Left lung (tissue), 10 donors: ENCODE results near the gene FUT2. TPM values are rescaled to one million over a fixed set of nuclear protein-coding genes. Genes with fewer than 3 reads are reported as not detected.

Experiments used
- ATAC-seq: fragments of 200-7000 bp; cut with Tn5 transposase; one replicate; pipeline ENCODE4 v1.9.1; 2020; ENCODE audit warnings: moderate library complexity
- DNase-seq, 4 donors: peaks; one replicate each; pipeline ENCODE4 v3.0.0-alpha.2; 2013 to 2020
- H3K27ac ChIP-seq, 2 donors: fragments of 200-600 bp; sonication (generic) in 1 of 2; one replicate each; pipeline versions ENCODE4 v1.5.0 to v1.8.0; 2020 to 2021
- H3K27me3 ChIP-seq, 2 donors: fragments of 200-600 bp; sonication (generic) in 1 of 2; one replicate each; pipeline versions ENCODE4 v1.5.0 to v1.8.0; 2020 to 2021
- H3K36me3 ChIP-seq, 2 donors: fragments of 200-600 bp; sonication (generic) in 1 of 2; one replicate each; pipeline versions ENCODE4 v1.5.0 to v1.8.0; 2020 to 2021
- H3K4me1 ChIP-seq, 2 donors: fragments of 200-600 bp; one replicate each; pipeline ENCODE4 v1.8.0; 2021
- H3K4me3 ChIP-seq, 2 donors: fragments of 200-600 bp; sonication (generic) in 1 of 2; one replicate each; pipeline versions ENCODE4 v1.5.0 to v1.8.0; 2020 to 2021; ENCODE audit warnings: mild to moderate bottlenecking in 1 of 2
- H3K9me3 ChIP-seq, 2 donors: fragments of 200-600 bp; sonication (generic) in 1 of 2; one replicate each; pipeline versions ENCODE4 v1.5.0 to v1.8.0; 2020 to 2021
- intact Hi-C, 2 donors: fragments of 100-400 bp; cut with DNase I; formaldehyde crosslinking; loops; one replicate each; pipeline versions ENCODE4 v1.11.2 to v1.14.2; 2022
- polyA plus RNA-seq, 6 donors: library from polyadenylated mRNA; unstranded; fragments of 120-200 nt; gene quantifications; one replicate each; pipeline ENCODE4 v1.2.1, GENCODE V29; 2013; ENCODE audit not compliant: insufficient read length in 6 of 6
- total RNA-seq, 2 donors: library from RNA; stranded (reverse); fragmentation: NEBNext Ultra II Directional; extraction: Animal tissue kit (Norgen Biotek cat#: 25700); gene quantifications; one replicate each; pipeline ENCODE4 v1.2.1, GENCODE V29; 2021
- TF ChIP-seq, protein P1 (sequence below), 2 donors: fragments of 200-600 bp; sonication (generic) in 1 of 2; IDR thresholded peaks; one replicate each; pipeline versions ENCODE4 v1.5.0 to v1.8.0; 2021; ENCODE audit warnings: antibody characterized with exemption in 2 of 2
- donor health status: DM: no; HTN: yes; CAD: no.
- donor health status: DM: no; HTN: no; CAD: no.

Gene FUT2
- total and polyA plus RNA-seq, 8 donors = 1.1 to 3.7 (median 2.7) TPM

DNA sequence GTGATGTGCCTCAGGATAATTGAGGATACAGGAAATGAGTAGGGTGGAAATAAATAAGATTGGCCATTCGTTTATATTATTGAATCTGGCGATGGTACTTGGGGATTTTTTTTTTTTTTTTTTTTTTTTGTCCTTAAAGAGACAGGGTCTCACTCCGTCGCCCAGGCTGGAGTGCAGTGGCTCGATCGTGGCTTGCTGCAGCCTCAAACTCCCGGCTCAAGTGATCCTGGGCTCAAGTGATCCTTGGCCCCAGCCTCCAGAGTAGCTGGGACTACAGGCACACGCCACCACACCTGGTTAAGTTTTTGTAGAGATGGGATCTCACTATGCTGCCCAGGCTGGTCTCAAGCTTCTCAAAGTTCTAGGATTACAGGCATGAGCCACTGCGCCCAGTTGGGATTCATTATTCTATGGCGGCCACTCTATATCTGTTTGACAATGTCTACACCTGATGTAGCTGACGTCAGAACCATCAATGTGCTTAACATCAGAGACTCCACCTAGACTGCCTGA, 26.5 kb downstream of the FUT2 start:
- TF ChIP-seq, protein P1, sequence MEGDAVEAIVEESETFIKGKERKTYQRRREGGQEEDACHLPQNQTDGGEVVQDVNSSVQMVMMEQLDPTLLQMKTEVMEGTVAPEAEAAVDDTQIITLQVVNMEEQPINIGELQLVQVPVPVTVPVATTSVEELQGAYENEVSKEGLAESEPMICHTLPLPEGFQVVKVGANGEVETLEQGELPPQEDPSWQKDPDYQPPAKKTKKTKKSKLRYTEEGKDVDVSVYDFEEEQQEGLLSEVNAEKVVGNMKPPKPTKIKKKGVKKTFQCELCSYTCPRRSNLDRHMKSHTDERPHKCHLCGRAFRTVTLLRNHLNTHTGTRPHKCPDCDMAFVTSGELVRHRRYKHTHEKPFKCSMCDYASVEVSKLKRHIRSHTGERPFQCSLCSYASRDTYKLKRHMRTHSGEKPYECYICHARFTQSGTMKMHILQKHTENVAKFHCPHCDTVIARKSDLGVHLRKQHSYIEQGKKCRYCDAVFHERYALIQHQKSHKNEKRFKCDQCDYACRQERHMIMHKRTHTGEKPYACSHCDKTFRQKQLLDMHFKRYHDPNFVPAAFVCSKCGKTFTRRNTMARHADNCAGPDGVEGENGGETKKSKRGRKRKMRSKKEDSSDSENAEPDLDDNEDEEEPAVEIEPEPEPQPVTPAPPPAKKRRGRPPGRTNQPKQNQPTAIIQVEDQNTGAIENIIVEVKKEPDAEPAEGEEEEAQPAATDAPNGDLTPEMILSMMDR (IDR thresholded peaks at IDR 0.05) = no peak
- peaks cover 0 to 23% of the 10 kb centered on the region in 2 donors for H3K9me3 ChIP-seq
- no peak for ATAC-seq
- no peak for DNase-seq
- no peaks in the 10 kb centered on the region for H3K27me3 ChIP-seq
- no peak overlapping the region for H3K4me3 ChIP-seq
- intact Hi-C loops = no loop called here
- peaks cover 0 to 8% of the 10 kb centered on the region in 2 donors for H3K36me3 ChIP-seq
- H3K4me1 ChIP-seq = peaks cover 5 to 50% of the 10 kb centered on the region in 2 donors
- H3K27ac ChIP-seq = no peak overlapping the region

DNA sequence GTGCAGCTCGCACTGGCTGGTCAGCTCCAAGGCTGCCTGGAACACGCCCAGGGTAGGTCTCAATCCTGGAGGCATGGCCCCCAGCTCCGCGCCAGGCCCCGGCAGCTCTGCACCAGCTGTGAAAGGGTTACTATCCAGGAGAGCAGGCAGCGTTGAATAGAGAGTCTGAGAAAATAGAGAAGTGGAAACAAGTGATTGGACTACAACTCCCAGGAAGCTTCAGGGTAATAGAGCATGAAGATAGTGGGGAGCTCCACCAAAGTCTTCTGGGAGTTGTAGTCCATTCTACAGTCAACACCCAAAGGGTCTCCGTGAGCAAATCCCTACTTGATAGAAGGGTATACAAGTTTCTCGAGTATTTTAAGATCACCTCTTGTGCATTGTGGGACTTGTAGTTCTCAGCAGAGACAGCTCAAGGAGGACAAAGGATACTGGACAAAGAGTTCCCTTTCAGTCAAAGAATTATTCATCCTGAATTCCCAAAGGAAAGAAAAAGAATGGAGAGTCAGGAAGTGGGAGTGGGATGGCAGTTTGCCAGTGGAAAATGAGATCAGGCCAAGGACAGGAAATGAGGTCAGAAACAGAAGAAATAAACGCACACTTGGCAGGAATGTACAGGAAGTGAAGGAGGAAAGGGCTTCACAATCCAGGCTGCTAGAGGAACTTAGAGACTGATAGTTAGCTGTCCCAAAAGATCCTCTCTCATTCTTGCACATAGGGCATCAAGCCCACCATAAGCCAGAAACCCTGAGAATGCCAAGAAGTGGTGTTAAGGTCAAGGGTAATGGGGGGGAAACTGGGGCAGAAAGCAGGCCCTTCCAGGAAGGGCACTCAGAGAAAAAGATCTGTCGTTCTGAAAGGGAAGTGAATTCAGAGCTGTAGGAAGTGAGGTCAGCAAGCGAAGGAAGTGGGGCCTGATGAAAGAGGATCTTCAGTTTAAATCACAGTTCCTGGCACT, 29.3 kb downstream of the FUT2 start:
- no peaks in the 10 kb centered on the region for H3K27me3 ChIP-seq
- TF ChIP-seq, protein P1 (IDR thresholded peaks at IDR 0.05) = no peak
- peak; percentile 10 for ATAC-seq
- peak overlapping the region; percentile 78 to 83 for H3K27ac ChIP-seq
- DNase-seq = peak in 2 of 4 donors; percentile 70 to 85
- peaks cover 0 to 23% of the 10 kb centered on the region in 2 donors for H3K9me3 ChIP-seq
- H3K4me3 ChIP-seq = no peak overlapping the region
- peaks cover 5 to 46% of the 10 kb centered on the region in 2 donors for H3K4me1 ChIP-seq
- intact Hi-C loops = no loop called here
- H3K36me3 ChIP-seq = peaks cover 0 to 8% of the 10 kb centered on the region in 2 donors

DNA sequence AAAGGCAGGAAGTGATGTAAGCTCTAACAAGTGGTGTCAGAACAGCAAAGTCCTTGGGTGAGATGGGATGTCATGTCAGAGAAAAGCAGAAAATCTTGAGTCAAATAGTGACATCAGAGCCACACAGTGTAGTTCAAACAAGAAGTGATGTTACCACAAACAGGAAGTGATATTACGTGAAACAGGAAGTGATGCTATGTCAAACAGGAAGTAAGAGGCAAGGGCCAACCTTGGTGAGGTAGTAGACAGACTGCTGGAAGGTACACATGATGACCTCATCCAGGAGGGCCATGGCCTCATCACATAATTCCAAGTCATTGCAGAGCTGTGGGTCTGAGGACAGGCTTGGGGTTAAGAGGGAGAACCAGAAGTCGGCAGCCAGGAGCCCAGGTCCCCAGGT, 30.8 kb downstream of the FUT2 start:
- ATAC-seq (no peak), DNase-seq (no peak)
- H3K4me3 ChIP-seq = no peak overlapping the region
- H3K9me3 ChIP-seq = peaks cover 0 to 23% of the 10 kb centered on the region in 2 donors
- no peaks in the 10 kb centered on the region for H3K27me3 ChIP-seq
- peaks cover 0 to 8% of the 10 kb centered on the region in 2 donors for H3K36me3 ChIP-seq
- intact Hi-C loops = no loop called here
- TF ChIP-seq, protein P1 (IDR thresholded peaks at IDR 0.05) = no peak
- peak overlapping the region; percentile 78 to 83 for H3K27ac ChIP-seq
- peaks cover 5 to 37% of the 10 kb centered on the region in 2 donors for H3K4me1 ChIP-seq

DNA sequence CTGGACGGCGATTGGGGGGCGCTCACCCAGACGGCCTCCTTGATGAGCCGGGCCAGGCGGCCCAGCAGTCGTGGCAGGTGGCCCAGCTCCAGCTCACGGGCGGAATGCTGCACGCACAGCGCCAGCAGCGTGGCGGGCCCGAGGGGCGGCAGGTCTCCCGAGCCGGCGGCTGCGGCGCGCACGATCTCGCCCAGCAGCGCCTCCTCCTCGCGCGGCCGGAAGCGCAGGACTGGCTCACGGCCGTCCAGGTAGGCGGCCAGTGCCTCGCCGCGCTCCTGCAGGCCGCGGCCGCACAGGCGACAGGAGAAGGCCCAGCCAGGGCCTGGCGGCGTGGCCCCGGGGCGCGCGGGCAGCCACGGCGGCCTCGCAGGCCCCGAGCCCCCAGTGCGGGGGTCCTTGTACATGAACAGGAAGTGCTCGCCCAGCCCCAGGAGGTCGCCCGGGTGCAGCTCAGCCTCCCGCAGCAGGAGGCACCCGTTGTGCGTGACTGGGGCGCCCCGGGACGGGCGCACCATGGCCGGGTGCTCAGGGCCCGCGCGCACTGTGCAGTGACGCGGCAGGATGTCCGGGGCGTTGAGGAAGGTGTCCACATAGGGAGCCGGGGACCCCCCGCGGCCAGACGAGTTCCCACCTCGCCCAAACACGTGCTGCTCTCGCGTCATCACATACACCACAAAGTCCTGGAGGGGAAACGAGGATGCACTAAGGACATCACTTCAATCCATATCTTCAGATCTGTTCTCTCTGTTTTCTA, 33.3 kb downstream of the FUT2 start:
- no peak overlapping the region for H3K27ac ChIP-seq
- H3K4me1 ChIP-seq = peaks cover 5 to 28% of the 10 kb centered on the region in 2 donors
- intact Hi-C loops = no loop called here
- H3K9me3 ChIP-seq = peaks cover 0 to 23% of the 10 kb centered on the region in 2 donors
- TF ChIP-seq, protein P1 (IDR thresholded peaks at IDR 0.05) = no peak
- no peak overlapping the region for H3K4me3 ChIP-seq
- ATAC-seq (peak; percentile 8), DNase-seq (no peak)
- peaks cover 0 to 8% of the 10 kb centered on the region in 2 donors for H3K36me3 ChIP-seq
- H3K27me3 ChIP-seq = no peaks in the 10 kb centered on the region
